ENCODE data around the gene CFAP73.

DNA sequence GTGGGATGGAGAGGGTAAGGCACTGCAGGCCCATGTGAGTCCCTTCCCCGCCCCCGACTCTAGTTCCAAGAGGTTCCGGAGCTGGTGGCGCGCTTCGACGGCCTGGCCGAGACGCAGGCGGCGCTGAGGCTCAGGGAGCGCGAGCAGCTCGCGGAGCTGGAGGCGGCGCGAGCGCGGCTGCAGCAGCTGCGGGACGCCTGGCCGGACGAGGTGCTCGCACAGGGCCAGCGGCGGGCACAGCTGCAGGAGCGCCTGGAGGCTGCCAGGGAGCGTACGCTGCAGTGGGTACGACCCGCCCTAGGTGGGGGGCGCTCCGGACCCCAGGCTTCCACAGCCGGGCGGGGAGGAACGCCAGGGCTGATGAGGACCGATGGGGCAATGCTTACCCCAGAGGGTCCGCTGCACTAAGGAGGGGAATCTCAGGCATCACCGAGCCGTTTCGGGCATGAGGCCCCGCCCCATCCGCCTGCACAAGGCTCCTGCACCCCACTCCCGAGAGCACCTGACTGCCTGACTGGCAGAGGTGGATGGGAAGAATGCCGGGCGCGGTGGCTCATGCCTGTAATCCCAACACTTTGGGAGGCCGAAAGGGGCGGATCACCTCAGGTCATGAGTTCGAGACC is 4.9 kb downstream of the CFAP73 start:
- TF ChIP-seq, protein P1, sequence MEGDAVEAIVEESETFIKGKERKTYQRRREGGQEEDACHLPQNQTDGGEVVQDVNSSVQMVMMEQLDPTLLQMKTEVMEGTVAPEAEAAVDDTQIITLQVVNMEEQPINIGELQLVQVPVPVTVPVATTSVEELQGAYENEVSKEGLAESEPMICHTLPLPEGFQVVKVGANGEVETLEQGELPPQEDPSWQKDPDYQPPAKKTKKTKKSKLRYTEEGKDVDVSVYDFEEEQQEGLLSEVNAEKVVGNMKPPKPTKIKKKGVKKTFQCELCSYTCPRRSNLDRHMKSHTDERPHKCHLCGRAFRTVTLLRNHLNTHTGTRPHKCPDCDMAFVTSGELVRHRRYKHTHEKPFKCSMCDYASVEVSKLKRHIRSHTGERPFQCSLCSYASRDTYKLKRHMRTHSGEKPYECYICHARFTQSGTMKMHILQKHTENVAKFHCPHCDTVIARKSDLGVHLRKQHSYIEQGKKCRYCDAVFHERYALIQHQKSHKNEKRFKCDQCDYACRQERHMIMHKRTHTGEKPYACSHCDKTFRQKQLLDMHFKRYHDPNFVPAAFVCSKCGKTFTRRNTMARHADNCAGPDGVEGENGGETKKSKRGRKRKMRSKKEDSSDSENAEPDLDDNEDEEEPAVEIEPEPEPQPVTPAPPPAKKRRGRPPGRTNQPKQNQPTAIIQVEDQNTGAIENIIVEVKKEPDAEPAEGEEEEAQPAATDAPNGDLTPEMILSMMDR (IDR thresholded peaks at IDR 0.05), result peak; percentile 3
- no peak for TF ChIP-seq EZH2phosphoT487 (IDR thresholded peaks at IDR 0.05)
- no peak for TF ChIP-seq EZH2 (IDR thresholded peaks at IDR 0.05)
